ENCODE data around the gene CRKL. TPM values are rescaled to one million over a fixed set of nuclear protein-coding genes. Genes with fewer than 3 reads are reported as not detected.

Gene CRKL
- total RNA-seq, 2 donors from 2014 or later: 46.7 to 53.7 TPM

GRCh38 chr22:20943104-20943933, 26.1 kb downstream of the CRKL start:
- TF ChIP-seq CTCF (IDR thresholded peaks at IDR 0.05): no peak
- no peak overlapping the region for H3K4me3 ChIP-seq
- DNase-seq (ENCODE audit: low spot score): no peak
- H3K9me3 ChIP-seq: no peaks in the 10 kb centered on the region
- H3K36me3 ChIP-seq: no peaks in the 10 kb centered on the region
- H3K27me3 ChIP-seq: no peaks in the 10 kb centered on the region
- peaks cover 0 to 67% of the 10 kb centered on the region in 2 donors for H3K4me1 ChIP-seq
- no peak overlapping the region for H3K27ac ChIP-seq

- Histone ChIP-seq H3K4me1 (peaks cover 0 to 70% of the 10 kb centered on the region in 2 donors), H3K36me3 (no peaks in the 10 kb centered on the region), H3K27ac (no peak overlapping the region), H3K27me3 (no peaks in the 10 kb centered on the region), H3K9me3 (no peaks in the 10 kb centered on the region), H3K4me3 (no peak overlapping the region)
- no peak for DNase-seq (ENCODE audit: low spot score)
- TF ChIP-seq CTCF (IDR thresholded peaks at IDR 0.05): no peak
Observed at GRCh38 chr22:20944042-20944441, 26.8 kb downstream of the CRKL start.

DNA sequence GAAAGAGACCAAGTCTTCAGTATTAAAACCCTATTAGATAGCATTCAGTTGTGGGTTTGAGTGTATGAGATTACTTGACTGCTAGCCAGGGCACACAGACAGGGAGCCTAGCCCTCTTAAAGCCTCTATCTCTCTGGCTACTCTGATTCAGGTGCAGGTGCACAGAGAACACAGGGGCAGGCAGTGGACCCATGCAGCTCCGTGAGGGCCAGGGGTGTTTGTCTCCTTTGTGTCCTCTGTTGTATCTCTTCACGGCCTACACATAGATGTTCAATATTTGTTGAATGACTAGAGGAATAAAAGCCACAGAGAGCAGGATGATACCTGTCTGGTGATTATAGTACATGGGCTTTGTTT, 28.3 kb downstream of the CRKL start:
- no peak for TF ChIP-seq CTCF (IDR thresholded peaks at IDR 0.05)
- no peak for DNase-seq (ENCODE audit: low spot score)
- Histone ChIP-seq H3K27ac (peak overlapping the region in 1 of 2 donors; percentile 59), H3K4me1 (peaks cover 0 to 57% of the 10 kb centered on the region in 2 donors), H3K9me3 (no peaks in the 10 kb centered on the region), H3K36me3 (peaks cover 10% of the 10 kb centered on the region), H3K4me3 (no peak overlapping the region), H3K27me3 (no peaks in the 10 kb centered on the region)

- no peak overlapping the region for H3K4me3 ChIP-seq
- H3K4me1 ChIP-seq: peaks cover 0 to 52% of the 10 kb centered on the region in 2 donors
- no peaks in the 10 kb centered on the region for H3K27me3 ChIP-seq
- TF ChIP-seq CTCF (IDR thresholded peaks at IDR 0.05): no peak
- H3K9me3 ChIP-seq: no peaks in the 10 kb centered on the region
- DNase-seq (ENCODE audit: low spot score): no peak
- H3K36me3 ChIP-seq: peaks cover 18% of the 10 kb centered on the region
- peak overlapping the region in 1 of 2 donors; percentile 59 for H3K27ac ChIP-seq
Observed at GRCh38 chr22:20946080-20946986, 29.1 kb downstream of the CRKL start.

GRCh38 chr22:20946991-20947390, 29.8 kb downstream of the CRKL start:
- Histone ChIP-seq H3K27me3 (no peaks in the 10 kb centered on the region), H3K9me3 (no peaks in the 10 kb centered on the region), H3K4me1 (peaks cover 0 to 47% of the 10 kb centered on the region in 2 donors), H3K4me3 (no peak overlapping the region), H3K36me3 (peaks cover 25% of the 10 kb centered on the region), H3K27ac (peak overlapping the region in 1 of 2 donors; percentile 59)
- TF ChIP-seq CTCF (IDR thresholded peaks at IDR 0.05): no peak
- no peak for DNase-seq (ENCODE audit: low spot score)

All from right atrium auricular region (tissue), 2 donors.